Activated naive CD8-positive, alpha-beta T cell treated with anti-CD3 and anti-CD28 coated beads for 36 hours (primary cell): ENCODE data around the gene SNN. TPM values are rescaled to one million over a fixed set of nuclear protein-coding genes. Genes with fewer than 3 reads are reported as not detected.

Source experiments
- DNase-seq: peaks from one replicate; pipeline ENCODE4 v3.0.0; 2021
- H3K27ac Mint-ChIP-seq: one replicate; pipeline ENCODE4 v1.8.0; 2022; ENCODE audit warnings: mild to moderate bottlenecking, moderate library complexity, mixed read lengths
- H3K27me3 Mint-ChIP-seq: one replicate; pipeline ENCODE4 v1.8.0; 2022; ENCODE audit warnings: mild to moderate bottlenecking, mixed read lengths
- H3K36me3 Mint-ChIP-seq: one replicate; pipeline ENCODE4 v1.8.0; 2021; ENCODE audit warnings: mild to moderate bottlenecking, mixed read lengths
- H3K4me1 Mint-ChIP-seq: one replicate; pipeline ENCODE4 v1.8.0; 2021; ENCODE audit warnings: mixed read lengths
- H3K4me3 Mint-ChIP-seq: one replicate; pipeline ENCODE4 v1.8.0; 2022; ENCODE audit warnings: mild to moderate bottlenecking, moderate library complexity, mixed read lengths
- H3K9me3 Mint-ChIP-seq: one replicate; pipeline ENCODE4 v1.8.0; 2022; ENCODE audit warnings: mixed read lengths
- total RNA-seq, 2 experiments: library from RNA; stranded (reverse); gene quantifications; one replicate each; pipeline ENCODE4 v1.2.3, GENCODE V29; 2021

Gene SNN
- total RNA-seq, 2 experiments from 2014 or later: 10.3 to 11.2 TPM

- Mint-ChIP-seq H3K9me3 (no peaks in the 10 kb centered on the region), H3K27ac (peak overlapping the region; percentile 91), H3K4me3 (peak overlapping the region; percentile 77), H3K36me3 (peaks cover 4% of the 10 kb centered on the region), H3K4me1 (peaks cover 58% of the 10 kb centered on the region), H3K27me3 (no peaks in the 10 kb centered on the region)
- DNase-seq: no peak
Measured at GRCh38 chr16:11669380-11670146, 1.3 kb downstream of the SNN start.

DNA sequence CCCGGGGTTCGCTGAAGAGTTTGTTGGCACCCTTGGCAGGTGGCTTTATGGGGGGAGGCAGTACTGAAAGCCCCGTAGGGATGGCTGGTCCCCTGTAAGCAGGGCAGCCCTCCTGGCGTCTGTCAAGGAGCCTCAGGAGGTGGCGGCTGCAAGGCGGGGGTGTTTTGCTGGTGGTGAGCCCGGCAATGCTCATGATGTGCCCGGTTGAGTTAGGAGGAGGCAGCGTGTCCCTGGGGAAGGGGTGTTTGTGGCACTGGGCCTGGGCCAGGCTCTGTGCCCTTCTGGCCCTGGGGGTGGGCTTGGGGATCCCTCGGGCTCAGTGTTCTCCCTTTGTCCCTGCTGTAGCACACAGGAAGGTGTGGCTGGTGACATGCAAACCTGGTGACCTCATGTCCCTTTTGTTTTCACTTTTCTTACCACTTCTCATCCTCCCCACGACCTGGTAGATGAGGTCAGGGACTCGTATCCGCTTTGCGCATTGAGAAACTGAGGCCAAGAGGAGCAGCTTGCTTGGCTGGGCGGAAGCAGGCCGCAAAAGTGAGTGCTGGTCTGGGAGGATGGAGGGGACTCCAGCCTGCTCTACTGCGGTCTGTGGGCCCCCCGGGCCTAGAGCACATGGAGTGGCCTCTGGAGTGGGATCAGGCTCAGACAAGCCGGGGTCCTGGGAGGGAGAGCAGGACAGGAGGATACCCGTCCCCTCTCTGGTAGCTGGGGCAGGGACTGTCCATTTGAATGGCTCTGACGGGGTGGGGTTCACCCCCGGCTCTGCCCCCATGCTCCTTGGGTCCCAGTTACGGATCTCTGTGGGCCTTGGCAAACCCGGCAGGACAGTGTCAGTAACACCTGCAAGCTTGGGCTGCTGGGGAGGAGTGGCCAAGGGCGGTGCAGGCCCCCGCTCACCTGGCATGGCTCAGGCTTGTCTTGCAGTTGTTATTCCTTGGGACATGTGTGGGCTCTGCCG lies 2.2 kb downstream of the SNN start:
- H3K4me1 Mint-ChIP-seq: peaks cover 55% of the 10 kb centered on the region
- H3K36me3 Mint-ChIP-seq: peaks cover 4% of the 10 kb centered on the region
- H3K27ac Mint-ChIP-seq: peak overlapping the region; percentile 91
- no peaks in the 10 kb centered on the region for H3K9me3 Mint-ChIP-seq
- DNase-seq: peak; percentile 59
- peak overlapping the region; percentile 77 for H3K4me3 Mint-ChIP-seq
- no peaks in the 10 kb centered on the region for H3K27me3 Mint-ChIP-seq

- no peak for DNase-seq
- Mint-ChIP-seq H3K27ac (peak overlapping the region; percentile 91), H3K27me3 (no peaks in the 10 kb centered on the region), H3K4me3 (no peak overlapping the region), H3K4me1 (peaks cover 55% of the 10 kb centered on the region), H3K36me3 (peaks cover 4% of the 10 kb centered on the region), H3K9me3 (no peaks in the 10 kb centered on the region)
Measured at GRCh38 chr16:11671271-11671670, 3.0 kb downstream of the SNN start.

DNA sequence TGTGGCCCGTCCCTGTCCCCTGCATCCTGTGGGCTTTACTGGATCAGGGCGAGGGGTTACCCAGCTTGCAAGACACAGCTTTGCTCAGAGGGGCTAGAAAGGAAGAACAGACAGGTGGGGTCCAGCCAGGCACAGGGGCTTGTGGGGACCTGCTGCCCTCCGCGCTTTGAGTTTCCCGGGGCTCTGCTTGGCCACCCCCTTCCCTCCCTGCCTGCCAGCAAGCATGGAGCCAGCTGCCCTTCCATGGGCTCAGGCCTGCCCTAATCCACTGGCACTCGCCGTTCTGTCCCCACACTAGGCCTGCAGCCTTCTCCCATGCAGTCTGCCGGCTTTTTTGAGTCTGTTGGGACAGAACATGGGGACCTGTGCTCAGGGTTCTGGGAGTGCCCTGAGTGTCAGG lies 3.4 kb downstream of the SNN start:
- Mint-ChIP-seq H3K27ac (peak overlapping the region; percentile 92), H3K4me3 (no peak overlapping the region)

GRCh38 chr16:11672206-11673090 lies 4.2 kb downstream of the SNN start:
- peak overlapping the region; percentile 59 for H3K4me3 Mint-ChIP-seq

More for the DNA sequence above, 3.4 kb downstream of the SNN start:
- no peak for DNase-seq
- H3K27me3 Mint-ChIP-seq: no peaks in the 10 kb centered on the region
- H3K9me3 Mint-ChIP-seq: no peaks in the 10 kb centered on the region
- H3K36me3 Mint-ChIP-seq: peaks cover 4% of the 10 kb centered on the region
- H3K4me1 Mint-ChIP-seq: peaks cover 52% of the 10 kb centered on the region

GRCh38 chr16:11673091-11674000 lies 5.1 kb downstream of the SNN start:
- Mint-ChIP-seq H3K4me1 (peaks cover 65% of the 10 kb centered on the region), H3K36me3 (peaks cover 2% of the 10 kb centered on the region), H3K9me3 (no peaks in the 10 kb centered on the region), H3K27me3 (no peaks in the 10 kb centered on the region), H3K4me3 (no peak overlapping the region), H3K27ac (peak overlapping the region; percentile 92)
- DNase-seq: no peak

More at GRCh38 chr16:11672206-11673090, 4.2 kb downstream of the SNN start:
- Mint-ChIP-seq H3K36me3 (peaks cover 2% of the 10 kb centered on the region), H3K4me1 (peaks cover 56% of the 10 kb centered on the region), H3K27me3 (no peaks in the 10 kb centered on the region), H3K27ac (peak overlapping the region; percentile 92), H3K9me3 (no peaks in the 10 kb centered on the region)
- DNase-seq: no peak

GRCh38 chr16:11674001-11674817 lies 6.0 kb downstream of the SNN start:
- DNase-seq: no peak
- Mint-ChIP-seq H3K9me3 (no peaks in the 10 kb centered on the region), H3K36me3 (peaks cover 2% of the 10 kb centered on the region), H3K27me3 (no peaks in the 10 kb centered on the region), H3K4me3 (no peak overlapping the region), H3K27ac (peak overlapping the region; percentile 40), H3K4me1 (peaks cover 71% of the 10 kb centered on the region)

GRCh38 chr16:11674818-11675560 lies 6.7 kb downstream of the SNN start:
- Mint-ChIP-seq H3K36me3 (peaks cover 3% of the 10 kb centered on the region), H3K9me3 (no peaks in the 10 kb centered on the region), H3K27ac (peak overlapping the region; percentile 40), H3K27me3 (no peaks in the 10 kb centered on the region), H3K4me1 (peaks cover 69% of the 10 kb centered on the region), H3K4me3 (no peak overlapping the region)
- no peak for DNase-seq

GRCh38 chr16:11675561-11676511 lies 7.6 kb downstream of the SNN start:
- H3K27ac Mint-ChIP-seq: no peak overlapping the region
- H3K27me3 Mint-ChIP-seq: no peaks in the 10 kb centered on the region
- H3K9me3 Mint-ChIP-seq: no peaks in the 10 kb centered on the region
- H3K4me1 Mint-ChIP-seq: peaks cover 68% of the 10 kb centered on the region
- peaks cover 3% of the 10 kb centered on the region for H3K36me3 Mint-ChIP-seq
- DNase-seq: no peak
- no peak overlapping the region for H3K4me3 Mint-ChIP-seq

DNA sequence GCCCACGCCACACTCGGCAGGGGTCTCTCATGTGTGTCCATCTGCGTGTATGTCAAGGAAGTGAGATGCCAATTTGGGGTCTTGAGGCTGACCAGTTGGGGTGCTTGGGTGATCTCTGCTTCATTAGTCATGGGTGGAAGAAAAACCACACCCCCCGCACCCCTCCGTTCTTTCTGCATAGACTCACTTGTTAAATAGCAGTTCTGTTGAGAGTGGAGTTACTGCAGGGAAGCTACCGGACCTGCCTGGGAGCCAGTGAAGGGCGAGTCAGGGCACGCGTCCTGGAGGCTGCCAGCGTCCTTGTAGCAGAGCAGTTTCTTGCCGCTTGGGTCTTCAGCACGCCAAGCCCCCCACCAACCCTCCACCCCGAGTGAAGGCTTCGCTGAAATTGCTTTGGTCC lies 8.5 kb downstream of the SNN start:
- Mint-ChIP-seq H3K36me3 (peaks cover 7% of the 10 kb centered on the region), H3K4me3 (no peak overlapping the region), H3K4me1 (peaks cover 74% of the 10 kb centered on the region), H3K27ac (peak overlapping the region; percentile 72), H3K9me3 (no peaks in the 10 kb centered on the region), H3K27me3 (no peaks in the 10 kb centered on the region)
- no peak for DNase-seq

DNA sequence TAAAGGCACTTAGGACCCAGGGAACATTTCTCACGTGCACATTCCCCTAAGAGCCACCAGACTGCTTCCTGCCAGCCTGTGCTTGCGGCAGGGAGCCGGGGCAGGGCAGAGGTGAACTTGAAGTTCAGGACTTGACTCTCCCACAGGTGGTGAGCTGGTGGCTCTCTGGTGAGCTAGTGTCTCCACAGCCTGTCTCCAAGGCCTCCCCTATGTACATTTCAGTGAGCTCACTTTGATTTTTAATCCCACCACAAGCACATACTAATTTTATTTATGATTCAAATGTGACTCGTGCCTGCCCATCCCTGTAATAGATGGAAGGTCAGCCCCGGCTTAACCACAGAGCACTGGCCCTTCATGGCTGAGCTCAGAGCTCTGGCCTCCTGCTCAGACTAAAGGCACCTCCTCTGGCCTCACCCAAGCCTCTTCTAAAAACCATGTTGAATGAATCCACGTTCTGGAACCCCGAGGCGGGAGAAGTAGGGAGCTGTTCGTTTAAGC lies 9.2 kb downstream of the SNN start:
- no peak overlapping the region for H3K4me3 Mint-ChIP-seq
- DNase-seq: no peak
- no peaks in the 10 kb centered on the region for H3K27me3 Mint-ChIP-seq
- peaks cover 7% of the 10 kb centered on the region for H3K36me3 Mint-ChIP-seq
- H3K9me3 Mint-ChIP-seq: no peaks in the 10 kb centered on the region
- peaks cover 74% of the 10 kb centered on the region for H3K4me1 Mint-ChIP-seq
- H3K27ac Mint-ChIP-seq: peak overlapping the region; percentile 72
